HG02759 (cell line): Measurements from ENCODE around the gene NUDT16.

Source experiments
- ATAC-seq: cut with Tn5 transposase; IDR thresholded peaks from one replicate; pipeline ENCODE4 v1.9.1; 2021; ENCODE audit warnings: mild to moderate bottlenecking, moderate library complexity; ENCODE audit not compliant: unreplicated experiment

Gene NUDT16

DNA sequence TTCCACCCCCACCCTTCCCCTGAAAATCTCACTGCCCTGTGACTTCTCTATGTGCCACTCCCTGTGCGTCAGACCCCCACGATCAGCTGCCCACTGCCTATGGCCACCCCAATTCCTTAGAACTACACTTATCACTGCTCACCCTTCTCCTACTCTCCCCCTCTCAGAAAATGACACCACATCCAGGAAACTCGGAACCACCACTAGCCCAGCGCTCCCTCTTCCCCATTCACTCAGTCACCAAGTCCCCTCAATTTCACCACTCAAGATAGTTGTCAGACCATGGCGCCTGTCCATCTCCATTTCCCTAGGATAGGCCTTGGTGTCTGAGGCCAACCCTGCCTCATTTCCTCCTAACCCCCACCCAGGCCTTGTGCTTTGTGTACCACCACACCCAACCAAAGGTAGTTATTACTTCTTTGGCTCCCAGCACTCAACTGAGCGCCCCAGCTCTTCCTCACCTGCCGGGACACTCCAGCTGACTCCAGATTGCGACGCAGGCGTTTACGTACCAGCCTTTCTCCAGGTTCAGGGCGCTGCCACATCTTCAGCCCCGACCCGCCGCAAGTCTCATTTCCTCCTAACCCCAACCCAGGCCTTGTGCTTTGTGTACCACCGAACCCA lies 641 bp upstream of the NUDT16 start:
- ATAC-seq: peak; percentile 20

GRCh38 chr3:131386429-131387165 lies 5.0 kb downstream of the NUDT16 start:
- no peak for ATAC-seq

GRCh38 chr3:131387796-131388489 lies 6.4 kb downstream of the NUDT16 start:
- ATAC-seq: no peak

- ATAC-seq: no peak
Observed at GRCh38 chr3:131388490-131388799, 6.9 kb downstream of the NUDT16 start.

GRCh38 chr3:131390331-131390730 lies 8.8 kb downstream of the NUDT16 start:
- no peak for ATAC-seq

GRCh38 chr3:131393051-131393450 lies 11.5 kb downstream of the NUDT16 start:
- no peak for ATAC-seq

DNA sequence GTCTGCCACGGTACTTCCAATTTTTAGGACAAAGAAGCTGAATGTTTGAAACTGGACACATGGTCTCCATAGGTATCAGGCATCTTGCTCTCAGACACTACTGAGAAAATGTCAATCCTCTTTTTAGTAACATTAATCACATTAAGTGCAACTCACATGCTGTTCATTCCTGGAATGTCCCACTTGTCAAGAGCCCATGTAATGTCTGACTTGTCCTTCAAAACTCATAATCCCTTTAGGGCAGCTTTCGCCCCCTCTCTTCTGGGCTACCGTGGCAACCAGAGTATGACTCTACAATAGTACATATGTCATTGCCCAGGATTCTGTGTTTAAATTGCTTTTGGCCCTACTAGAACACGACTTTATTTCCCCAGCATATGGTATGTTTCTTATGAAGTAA lies 12.3 kb downstream of the NUDT16 start:
- ATAC-seq: no peak

DNA sequence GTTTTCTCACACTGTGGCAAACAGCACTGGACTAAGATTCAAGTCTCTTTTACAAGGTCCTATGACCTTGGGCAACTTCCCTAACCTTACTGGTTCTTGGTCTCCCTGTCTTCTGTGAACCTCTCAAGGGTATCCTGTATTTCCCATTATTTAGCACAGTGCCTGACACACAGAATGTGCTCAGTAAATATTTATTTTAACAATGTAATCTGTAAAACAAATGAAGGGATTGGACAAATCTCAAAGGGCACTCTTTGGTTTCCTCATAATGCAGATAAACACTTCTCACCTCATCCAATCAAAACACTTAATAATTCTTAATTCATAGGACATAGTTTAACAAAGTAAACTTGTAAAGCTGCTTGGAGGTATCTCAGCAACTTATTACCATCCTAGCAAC lies 12.8 kb downstream of the NUDT16 start:
- ATAC-seq: no peak

GRCh38 chr3:131396170-131396569 lies 14.6 kb downstream of the NUDT16 start:
- ATAC-seq: no peak

DNA sequence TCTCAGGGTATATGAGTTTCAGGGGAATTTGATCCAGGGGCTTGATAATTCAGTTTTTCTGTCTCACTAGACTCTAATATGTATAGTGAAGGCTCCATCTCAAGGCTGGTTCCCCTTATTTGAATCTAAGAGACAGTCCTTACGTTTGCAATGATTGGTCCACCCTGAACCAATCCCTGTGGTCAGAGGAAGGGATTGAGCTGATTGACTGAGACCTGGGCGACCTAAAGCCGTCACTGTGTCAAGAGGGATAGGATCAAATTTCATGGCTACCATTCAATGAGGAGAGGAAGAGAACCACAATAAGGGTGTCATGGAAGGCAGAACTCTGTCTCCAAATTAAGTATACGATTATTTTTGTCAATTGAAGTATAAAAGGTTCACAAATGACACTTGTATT lies 16.3 kb downstream of the NUDT16 start:
- no peak for ATAC-seq

DNA sequence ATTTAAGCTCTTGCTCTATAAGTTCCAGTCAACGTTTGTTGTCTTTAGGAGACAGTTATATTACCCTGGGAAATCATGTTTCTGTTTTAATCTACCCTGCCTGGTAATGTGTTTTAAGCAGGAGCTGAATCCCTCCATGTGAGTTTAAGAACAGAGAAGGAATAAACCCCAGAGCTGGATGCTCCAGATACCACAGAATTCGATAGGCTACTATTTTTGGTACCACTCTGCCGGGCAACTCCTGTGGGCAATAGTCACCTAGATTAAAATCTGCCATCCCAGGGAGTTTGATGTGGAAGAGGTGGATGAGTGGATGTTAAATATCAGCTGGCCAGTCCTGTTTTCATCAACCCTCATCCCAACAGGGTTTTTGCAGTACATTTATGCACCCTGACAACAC lies 20.4 kb downstream of the NUDT16 start:
- no peak for ATAC-seq

DNA sequence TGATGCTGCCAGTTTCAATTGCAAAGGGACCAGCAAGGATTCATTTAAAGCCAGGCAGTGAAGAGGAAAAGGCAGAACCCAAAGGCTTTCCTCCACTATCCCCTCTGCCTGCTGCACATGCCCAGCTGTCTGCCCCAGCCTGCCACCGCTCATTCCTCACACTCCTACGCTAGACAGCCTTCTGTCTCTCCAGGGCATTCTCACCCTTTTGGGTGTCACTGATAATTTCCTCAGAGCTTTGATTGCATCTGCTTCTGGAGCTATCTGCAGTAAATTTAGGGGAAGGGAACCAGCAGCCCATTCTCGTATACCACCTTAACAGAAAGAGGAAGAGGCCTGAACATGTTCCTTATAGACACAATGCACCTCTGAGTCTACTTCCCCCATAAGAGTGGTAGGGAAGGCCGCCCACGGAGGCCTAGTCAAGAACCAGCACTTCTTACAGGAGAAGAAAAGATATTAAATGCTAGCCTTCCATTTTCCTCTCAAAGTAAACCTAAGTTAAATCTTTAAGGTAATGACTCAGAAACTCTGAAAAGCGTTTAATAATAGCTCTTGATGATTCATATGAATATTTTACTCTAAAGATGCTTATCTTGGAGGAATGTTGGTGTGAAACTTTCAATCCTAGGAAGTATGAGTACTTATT lies 20.9 kb downstream of the NUDT16 start:
- ATAC-seq: no peak

DNA sequence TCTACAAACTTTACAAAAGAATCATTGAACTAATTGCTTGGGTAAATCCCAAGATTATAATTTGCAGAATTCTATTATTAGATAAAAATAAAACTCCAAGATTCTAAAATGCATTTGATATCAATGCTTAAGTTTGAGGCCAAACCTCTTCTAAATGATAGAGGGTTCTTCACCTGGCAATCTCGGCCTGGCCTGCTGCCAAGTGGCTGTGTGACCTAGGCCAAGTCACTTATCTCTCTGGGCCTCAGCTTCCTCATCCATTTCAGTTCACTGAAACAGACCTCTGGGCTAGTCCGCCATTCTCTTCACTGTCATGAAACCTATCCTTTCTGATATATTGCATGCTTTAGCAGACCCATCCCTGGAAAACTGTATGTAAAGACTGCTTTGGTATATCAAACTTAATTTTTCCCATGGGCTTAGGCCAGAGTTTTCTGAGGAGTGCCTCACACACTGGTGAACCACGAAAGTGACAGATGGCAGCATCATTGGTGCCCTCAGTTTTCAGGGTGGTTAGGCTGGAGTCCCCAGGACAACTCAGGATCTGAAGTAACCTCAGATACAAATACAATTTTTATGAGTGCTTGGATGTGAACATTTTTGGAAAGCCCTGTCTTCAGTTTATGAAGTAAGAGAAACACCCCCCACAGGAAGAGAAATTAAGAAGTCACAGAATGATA lies 21.8 kb downstream of the NUDT16 start:
- no peak for ATAC-seq

DNA sequence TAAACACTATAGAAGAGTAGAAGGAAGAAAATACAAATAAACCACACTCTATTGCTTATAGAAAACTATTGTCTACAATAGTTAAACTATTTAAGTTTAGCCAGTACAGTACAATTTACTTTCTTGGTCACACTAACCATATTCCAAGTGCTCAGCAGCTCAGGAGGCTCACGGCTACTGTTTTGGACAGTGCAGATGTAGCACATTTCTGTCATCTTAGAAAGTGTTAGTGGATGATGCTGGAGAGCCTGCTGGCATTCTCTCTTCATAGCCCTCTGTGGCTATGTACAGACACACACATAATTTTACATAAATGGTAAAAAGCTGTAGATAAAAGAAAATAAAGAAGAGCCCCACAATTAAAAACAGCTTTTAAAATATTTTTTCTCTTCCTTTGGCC lies 23.8 kb downstream of the NUDT16 start:
- ATAC-seq: no peak

DNA sequence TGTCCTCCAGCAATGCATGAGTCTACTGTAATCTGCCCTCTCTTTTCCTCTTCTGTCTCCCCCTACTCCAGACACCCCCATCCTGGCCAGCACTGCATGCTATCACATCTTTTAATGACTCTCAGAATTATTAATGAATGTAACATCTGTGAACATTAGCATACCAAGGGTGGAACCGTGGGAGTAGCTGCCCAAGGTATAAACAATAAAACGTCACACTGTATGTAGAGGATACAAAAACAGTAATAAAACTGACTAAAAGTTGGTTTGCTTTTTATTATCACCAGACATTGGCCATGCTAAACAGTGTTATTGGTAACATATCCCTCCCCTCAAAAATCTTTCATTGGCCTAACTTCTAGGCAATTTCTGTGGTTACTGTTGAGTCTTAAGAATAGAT lies 24.7 kb downstream of the NUDT16 start:
- ATAC-seq: no peak

- ATAC-seq: no peak
Observed at GRCh38 chr3:131417751-131418150, 36.2 kb downstream of the NUDT16 start.

DNA sequence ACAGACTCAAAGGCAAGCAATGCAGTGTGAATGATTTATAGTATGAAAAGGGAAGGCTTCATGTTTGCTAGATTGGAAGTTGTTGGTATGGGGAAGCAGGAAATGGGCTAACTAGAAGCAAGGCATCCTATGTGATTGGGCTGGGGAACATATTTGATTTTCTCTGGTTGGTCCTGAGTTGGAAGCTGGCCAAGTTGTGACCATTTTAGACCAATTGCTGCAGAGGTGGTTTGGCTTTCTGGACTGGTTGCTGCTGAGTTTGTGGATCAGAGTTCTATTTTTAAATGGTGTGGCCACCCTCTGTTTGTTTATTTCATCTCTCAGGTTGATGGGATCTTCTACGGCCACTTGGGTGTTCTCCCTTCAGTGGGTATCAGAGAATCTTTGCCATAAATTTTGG lies 39.7 kb downstream of the NUDT16 start:
- no peak for ATAC-seq

DNA sequence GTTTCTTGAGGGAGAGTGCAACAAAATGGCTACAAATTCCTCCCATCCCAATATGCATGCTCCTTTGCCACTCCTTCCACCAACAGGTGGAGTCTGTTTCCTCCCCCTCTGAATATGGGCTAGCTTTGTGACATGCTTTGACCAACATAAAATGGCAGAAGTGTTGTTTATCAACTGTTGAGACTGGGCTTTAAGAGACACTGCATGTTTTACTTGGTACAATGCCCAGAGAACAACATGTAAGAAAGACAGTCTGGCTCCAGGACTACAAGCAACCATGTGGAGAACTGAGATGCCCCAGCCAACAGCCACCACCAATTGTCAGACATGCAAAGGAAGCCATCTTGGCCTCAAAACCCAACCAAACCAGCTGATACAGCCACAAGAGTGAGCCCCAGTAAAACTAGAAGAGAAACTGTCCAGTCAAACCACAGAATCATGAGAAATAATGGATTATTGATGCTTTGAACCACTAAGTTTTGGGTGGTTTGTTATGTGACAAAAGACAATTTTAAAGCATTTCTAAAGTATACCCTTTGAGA lies 40.5 kb downstream of the NUDT16 start:
- no peak for ATAC-seq

DNA sequence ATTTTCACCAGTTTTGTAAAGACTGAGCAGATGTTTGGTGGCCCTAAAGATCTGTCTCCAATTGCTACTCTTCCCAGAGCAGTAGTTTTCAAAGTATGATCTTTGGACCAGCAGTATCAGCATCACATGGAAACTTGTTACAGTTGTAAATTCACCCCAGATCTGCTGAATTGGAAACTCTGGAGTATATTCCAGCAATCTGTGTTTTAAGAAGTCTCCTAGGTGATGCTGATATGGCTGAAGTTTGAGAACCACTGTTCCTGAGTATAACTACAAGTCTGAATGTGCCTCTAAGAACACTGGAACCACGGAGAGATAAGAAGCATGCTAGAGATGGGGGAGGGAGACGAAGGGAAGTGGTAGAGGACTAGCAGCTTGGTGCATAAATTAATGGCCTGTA lies 45.7 kb downstream of the NUDT16 start:
- no peak for ATAC-seq

DNA sequence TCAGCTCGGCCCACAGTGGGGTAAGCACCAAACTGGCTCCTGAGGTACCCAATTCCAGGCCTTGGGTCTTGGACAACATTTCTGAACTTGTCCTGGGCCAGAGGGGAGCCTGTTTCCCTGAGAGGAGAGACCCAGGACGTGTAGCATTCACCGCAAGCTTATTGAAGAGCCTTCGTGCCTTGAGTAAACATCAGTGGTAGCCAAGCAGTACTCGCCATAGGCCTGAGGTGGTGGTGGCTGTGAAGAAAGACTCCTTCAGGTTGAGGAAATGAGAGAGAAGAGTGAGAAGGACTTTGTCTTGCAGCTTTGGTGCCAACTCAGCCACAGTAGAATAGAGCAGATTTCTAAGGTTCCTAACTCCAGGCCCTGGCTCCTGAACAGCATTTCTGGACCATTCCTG lies 50.2 kb downstream of the NUDT16 start:
- no peak for ATAC-seq

- ATAC-seq: no peak
Observed at GRCh38 chr3:131432441-131432840, 50.9 kb downstream of the NUDT16 start.
